HL-60 (cell line): ENCODE measurements around the gene DLX6.

Experiments used
- DNase-seq, 2 experiments: peaks; one replicate each; pipeline ENCODE4 v3.0.0-alpha.2; 2010 to 2020; ENCODE audit warnings: low read depth in 1 of 2, low spot score in 1 of 2
- H3K27ac ChIP-seq: fragments of 250-450 bp; sonication (Bioruptor Pico); replicated peaks from 2 replicates; pipeline ENCODE4 v1.5.1; 2020; ENCODE audit warnings: mild to moderate bottlenecking, moderate library complexity
- H3K27me3 ChIP-seq: fragments of 250-450 bp; sonication (Bioruptor Pico); 2 replicates; pipeline ENCODE4 v1.5.1; 2021; ENCODE audit warnings: mild to moderate bottlenecking, moderate library complexity; ENCODE audit not compliant: insufficient read depth, poor library complexity, severe bottlenecking
- H3K4me3 ChIP-seq: replicated peaks from 2 replicates; pipeline ENCODE4 v1.5.1; 2011; ENCODE audit warnings: mild to moderate bottlenecking, control low read depth, low read length; ENCODE audit not compliant: insufficient read depth
- CTCF ChIP-seq: IDR thresholded peaks from one replicate; pipeline ENCODE4 v1.5.1; 2011; ENCODE audit warnings: low read length, control low read depth, inconsistent platforms; ENCODE audit not compliant: insufficient read depth
- GABPA ChIP-seq: IDR thresholded peaks from 2 replicates; pipeline ENCODE4 v1.6.1; 2012; ENCODE audit warnings: low read depth
- POLR2AphosphoS5 ChIP-seq: IDR thresholded peaks from 2 replicates; pipeline ENCODE4 v1.6.1; 2012; ENCODE audit warnings: low read depth
- REST ChIP-seq: IDR thresholded peaks from 2 replicates; pipeline ENCODE4 v1.6.1; 2012; ENCODE audit warnings: low read depth; ENCODE audit not compliant: insufficient replicate concordance
- SPI1 ChIP-seq: IDR thresholded peaks from 2 replicates; pipeline ENCODE4 v1.6.1; 2012; ENCODE audit warnings: low read depth, mild to moderate bottlenecking, borderline replicate concordance

DLX6 gene

GRCh38 chr7:97021747-97022490, 16.6 kb downstream of the DLX6 start:
- H3K27ac ChIP-seq: no peak overlapping the region
- no peak for DNase-seq
- no peak overlapping the region for H3K4me3 ChIP-seq
- TF ChIP-seq SPI1 (no peak), POLR2AphosphoS5 (no peak), CTCF (no peak), REST (no peak), GABPA (no peak)
- peaks cover 83% of the 10 kb centered on the region for H3K27me3 ChIP-seq

- Histone ChIP-seq H3K27ac (no peak overlapping the region), H3K4me3 (no peak overlapping the region), H3K27me3 (peaks cover 83% of the 10 kb centered on the region)
- TF ChIP-seq GABPA: no peak
- TF ChIP-seq POLR2AphosphoS5: no peak
- no peak for TF ChIP-seq REST
- TF ChIP-seq CTCF: no peak
- no peak for TF ChIP-seq SPI1
- DNase-seq: no peak
Measured at GRCh38 chr7:97022491-97023306, 17.3 kb downstream of the DLX6 start.

GRCh38 chr7:97024209-97025129, 19.1 kb downstream of the DLX6 start, which contains the start of gene DLX5:
TSS of gene DLX5 (minus strand) at chr7:97024831. CDS start at chr7:97024623, 208 bp downstream.
- DNase-seq: no peak
- no peak within 1 kb of the TSS for H3K27ac ChIP-seq
- TF ChIP-seq SPI1: no peak
- no peak for TF ChIP-seq GABPA
- no peak for TF ChIP-seq CTCF
- TF ChIP-seq REST: no peak
- TF ChIP-seq POLR2AphosphoS5: no peak
- peaks cover 68% of the 10 kb centered on the region for H3K27me3 ChIP-seq
- H3K4me3 ChIP-seq: no peak within 1 kb of the TSS
